Esophagus muscularis mucosa (tissue), 4 donors: Measurements from ENCODE around the gene CTPS2. TPM values are rescaled to one million over a fixed set of nuclear protein-coding genes. Genes with fewer than 3 reads are reported as not detected.

Experiments
- DNase-seq: peaks from one replicate; pipeline ENCODE4 v3.0.0-alpha.2; 2017; ENCODE audit errors: extremely low spot score
- H3K27ac ChIP-seq, 4 donors: fragments of 200-600 bp; sonication (generic); replicated peaks in 1 of 4; 1 replicate in 3 of 4; 2 replicates in 1 of 4; pipeline ENCODE4 v1.5.1; 2016 to 2019; ENCODE audit warnings: mild to moderate bottlenecking in 1 of 4
- H3K27me3 ChIP-seq, 4 donors: fragments of 200-600 bp; sonication (generic); one replicate each; pipeline versions ENCODE4 v1.5.1 to v1.6.0; 2016 to 2019
- H3K36me3 ChIP-seq, 4 donors: fragments of 200-600 bp; sonication (generic); one replicate each; pipeline ENCODE4 v1.5.1; 2016 to 2019
- H3K4me1 ChIP-seq, 4 donors: fragments of 200-600 bp; sonication (generic); one replicate each; pipeline ENCODE4 v1.5.1; 2016 to 2019
- H3K4me3 ChIP-seq, 4 donors: fragments of 200-600 bp; sonication (generic); 1 replicate in 2 of 4; 2 replicates in 2 of 4; pipeline ENCODE4 v1.5.1; 2016 to 2019; ENCODE audit warnings: mild to moderate bottlenecking in 4 of 4, moderate library complexity in 1 of 4
- H3K9me3 ChIP-seq, 4 donors: fragments of 200-600 bp; sonication (generic); 1 replicate in 3 of 4; 2 replicates in 1 of 4; pipeline ENCODE4 v1.5.1; 2016 to 2019
- CTCF ChIP-seq, 3 experiments: fragments of 200-600 bp in 2 of 3; fragments of 450-650 bp in 1 of 3; sonication (generic) in 2 of 3; IDR thresholded peaks; one replicate each; pipeline ENCODE4 v1.5.1; 2017 to 2019; ENCODE audit warnings: antibody characterized with exemption in 3 of 3, mild to moderate bottlenecking in 2 of 3, moderate library complexity in 1 of 3
- EP300 ChIP-seq: sonication (generic); formaldehyde crosslinking; IDR thresholded peaks from one replicate; pipeline ENCODE4 v1.6.1; 2017; ENCODE audit warnings: antibody characterized with exemption
- POLR2A ChIP-seq: fragments of 450-650 bp; IDR thresholded peaks from one replicate; pipeline ENCODE4 v1.6.1; 2017; ENCODE audit warnings: antibody characterized with exemption, moderate library complexity, mild to moderate bottlenecking, low read depth
- POLR2AphosphoS5 ChIP-seq, 2 donors: sonication (generic); formaldehyde crosslinking; IDR thresholded peaks; one replicate each; pipeline ENCODE4 v1.6.1; 2017; ENCODE audit warnings: antibody characterized with exemption in 2 of 2
- WGBS: methylation state at CpG from one replicate; pipeline ENCODE4 v1.1.5; 2018; 5-methylcytosine and 5-hydroxymethylcytosine counted together
- intact Hi-C: fragments of 100-400 bp; cut with DNase I; formaldehyde crosslinking; loops from one replicate; pipeline ENCODE4 v1.15.1; 2023
- total RNA-seq, 4 donors: library from RNA; depleted of rRNA; stranded (reverse); fragments of >200 nt; gene quantifications; one replicate each; pipeline versions ENCODE4 v1.1.0 to v1.2.1, GENCODE V29; 2016

The CTPS2 gene
- total RNA-seq, 4 donors from 2014 or later: 9.8 to 18.3 (median 13.7) TPM

- H3K4me3 ChIP-seq: no peak overlapping the region
- H3K9me3 ChIP-seq: no peaks in the 10 kb centered on the region
- H3K27me3 ChIP-seq: no peaks in the 10 kb centered on the region
- TF ChIP-seq POLR2AphosphoS5 (IDR thresholded peaks at IDR 0.05) (no peak), EP300 (no peak), CTCF (IDR thresholded peaks at IDR 0.05) (no peak), POLR2A (no peak)
- 94% methylated on average over 5 of the region's 5 CpGs for WGBS
- intact Hi-C loops: no loop called here
- no peak overlapping the region for H3K27ac ChIP-seq
- H3K36me3 ChIP-seq: peaks cover 23 to 91% (median 84%) of the 10 kb centered on the region in 4 donors
- no peaks in the 10 kb centered on the region for H3K4me1 ChIP-seq
- no peak for DNase-seq
Measured at GRCh38 chrX:16745659-16746058, 33.2 kb upstream of the CTPS2 start.

- H3K27ac ChIP-seq: no peak overlapping the region
- H3K27me3 ChIP-seq: no peaks in the 10 kb centered on the region
- TF ChIP-seq POLR2A: no peak
- TF ChIP-seq POLR2AphosphoS5 (IDR thresholded peaks at IDR 0.05): no peak
- TF ChIP-seq CTCF (IDR thresholded peaks at IDR 0.05): no peak
- TF ChIP-seq EP300: no peak
- H3K4me3 ChIP-seq: no peak overlapping the region
- WGBS: 92% methylated on average over 5 of the region's 5 CpGs
- DNase-seq: no peak
- H3K4me1 ChIP-seq: no peaks in the 10 kb centered on the region
- H3K36me3 ChIP-seq: peaks cover 23 to 87% (median 82%) of the 10 kb centered on the region in 4 donors
- intact Hi-C loops: no loop called here
- H3K9me3 ChIP-seq: no peaks in the 10 kb centered on the region
Measured at GRCh38 chrX:16745102-16745501, 32.6 kb upstream of the CTPS2 start.

- DNase-seq: no peak
- intact Hi-C loops: no loop called here
- Histone ChIP-seq H3K4me1 (no peaks in the 10 kb centered on the region), H3K36me3 (peaks cover 23 to 84% (median 78%) of the 10 kb centered on the region in 4 donors), H3K27me3 (no peaks in the 10 kb centered on the region), H3K9me3 (no peaks in the 10 kb centered on the region), H3K4me3 (no peak overlapping the region), H3K27ac (no peak overlapping the region)
- TF ChIP-seq CTCF (IDR thresholded peaks at IDR 0.05) (no peak), POLR2A (no peak), EP300 (no peak), POLR2AphosphoS5 (IDR thresholded peaks at IDR 0.05) (no peak)
- WGBS: 92% methylated on average over 12 of the region's 12 CpGs
Measured at GRCh38 chrX:16743604-16744325, 31.3 kb upstream of the CTPS2 start.

- peaks cover 19 to 80% (median 78%) of the 10 kb centered on the region in 4 donors for H3K36me3 ChIP-seq
- intact Hi-C loops: no loop called here
- WGBS: 72% methylated on average over 6 of the region's 6 CpGs
Measured at GRCh38 chrX:16739574-16739973, 27.1 kb upstream of the CTPS2 start.

More at GRCh38 chrX:16739574-16739973, 27.1 kb upstream of the CTPS2 start:
- H3K4me3 ChIP-seq: no peak overlapping the region
- H3K27me3 ChIP-seq: no peaks in the 10 kb centered on the region
- DNase-seq: no peak
- no peaks in the 10 kb centered on the region for H3K9me3 ChIP-seq
- H3K4me1 ChIP-seq: no peaks in the 10 kb centered on the region
- H3K27ac ChIP-seq: no peak overlapping the region
- TF ChIP-seq CTCF (IDR thresholded peaks at IDR 0.05): no peak
- TF ChIP-seq EP300: no peak
- no peak for TF ChIP-seq POLR2A
- TF ChIP-seq POLR2AphosphoS5 (IDR thresholded peaks at IDR 0.05): no peak
